IMR-90 (cell line): ENCODE measurements around the gene AFDN. TPM values are rescaled to one million over a fixed set of nuclear protein-coding genes. Genes with fewer than 3 reads are reported as not detected.

Experiments used
- ATAC-seq: fragments of 200-7000 bp; cut with Tn5 transposase; 2 replicates; pipeline ENCODE4 v1.9.1; 2020; ENCODE audit warnings: low read depth, mild to moderate bottlenecking, moderate library complexity
- BruUV-seq: library from RNA; stranded (reverse); fragments of 400-500 nt; replicated peaks from 2 replicates; lab custom pipeline; 2021; lab: Mats Ljungman, UMichigan
- CTCF ChIA-PET: fragments of 300-600 bp; formaldehyde crosslinking; extraction: SDS; loops from one replicate; lab custom pipeline; 2021; ENCODE audit warnings: antibody characterized with exemption; lab: Yijun Ruan, JAX
- POLR2A ChIA-PET: fragments of 300-600 bp; sonication (Branson Sonifier 250); formaldehyde crosslinking; loops from one replicate; lab custom pipeline; 2022; ENCODE audit warnings: antibody characterized with exemption; ENCODE audit not compliant: unreplicated experiment; lab: Charles Lee
- DNase-seq: peaks from one replicate; pipeline ENCODE4 v3.0.0; 2013
- H2AFZ ChIP-seq: replicated peaks from 2 replicates; pipeline ENCODE3; 2013; ENCODE audit warnings: low read length, mild to moderate bottlenecking; ENCODE audit not compliant: poor library complexity
- H2AK5ac ChIP-seq: 2 replicates; pipeline ENCODE4 v1.6.1; 2013; ENCODE audit warnings: low read depth, low read length, inconsistent platforms
- H2AK9ac ChIP-seq: replicated peaks from 2 replicates; pipeline ENCODE3; 2013; ENCODE audit warnings: mild to moderate bottlenecking, low read depth, low read length, moderate library complexity; ENCODE audit not compliant: poor library complexity
- H2BK120ac ChIP-seq: 2 replicates; pipeline ENCODE4 v1.6.1; 2013; ENCODE audit warnings: low read depth, low read length, inconsistent platforms
- H2BK15ac ChIP-seq: 3 replicates; pipeline ENCODE4 v1.6.1; 2013; ENCODE audit warnings: low read depth, low read length, inconsistent platforms
- H2BK20ac ChIP-seq: 2 replicates; pipeline ENCODE4 v1.6.1; 2013; ENCODE audit warnings: low read depth, mild to moderate bottlenecking, inconsistent platforms, low read length, moderate library complexity
- H2BK5ac ChIP-seq: 2 replicates; pipeline ENCODE4 v1.6.1; 2013; ENCODE audit warnings: mild to moderate bottlenecking, low read depth, low read length, inconsistent platforms; ENCODE audit not compliant: poor library complexity, severe bottlenecking
- H3K14ac ChIP-seq: replicated peaks from 2 replicates; pipeline ENCODE4 v1.6.1; 2013; ENCODE audit warnings: low read depth, low read length, inconsistent platforms
- H3K18ac ChIP-seq: 2 replicates; pipeline ENCODE4 v1.6.1; 2013; ENCODE audit warnings: low read depth, low read length, control low read depth
- H3K23ac ChIP-seq: 2 replicates; pipeline ENCODE4 v1.6.1; 2013; ENCODE audit warnings: low read depth, low read length, inconsistent platforms
- H3K27ac ChIP-seq: 2 replicates; pipeline ENCODE4 v1.5.1; 2013; ENCODE audit warnings: mild to moderate bottlenecking, control low read depth, low read length; ENCODE audit not compliant: insufficient read depth
- H3K27me3 ChIP-seq: 2 replicates; pipeline ENCODE4 v1.6.1; 2013; ENCODE audit warnings: low read length; ENCODE audit not compliant: control insufficient read depth, insufficient read depth
- H3K36me3 ChIP-seq: 2 replicates; pipeline ENCODE4 v1.6.1; 2013; ENCODE audit warnings: low read length, mixed read lengths; ENCODE audit not compliant: control insufficient read depth, insufficient read depth
- H3K4ac ChIP-seq: 2 replicates; pipeline ENCODE4 v1.6.1; 2013; ENCODE audit warnings: low read depth, low read length, inconsistent platforms
- H3K4me1 ChIP-seq: 2 replicates; pipeline ENCODE4 v1.6.1; 2013; ENCODE audit warnings: low read length, mixed read lengths; ENCODE audit not compliant: control insufficient read depth, insufficient read depth
- H3K4me2 ChIP-seq: 2 replicates; pipeline ENCODE4 v1.6.1; 2013; ENCODE audit warnings: low read depth, mild to moderate bottlenecking, control low read depth, low read length, moderate library complexity
- H3K4me3 ChIP-seq: 2 replicates; pipeline ENCODE4 v1.5.1; 2013; ENCODE audit warnings: low read depth, mild to moderate bottlenecking, control low read depth, low read length, moderate library complexity; ENCODE audit not compliant: insufficient read depth
- H3K56ac ChIP-seq: 2 replicates; pipeline ENCODE4 v1.6.1; 2013; ENCODE audit warnings: low read length, inconsistent platforms; ENCODE audit not compliant: insufficient read depth; ENCODE audit errors: extremely low read depth
- H3K79me1 ChIP-seq, 2 experiments: 2 replicates each; pipeline ENCODE4 v1.6.1; 2013; ENCODE audit warnings: low read length in 2 of 2, inconsistent platforms in 1 of 2, low read depth in 1 of 2
- H3K9ac ChIP-seq: 2 replicates; pipeline ENCODE4 v1.6.1; 2013; ENCODE audit warnings: low read depth, low read length, control low read depth
- H3K9me1 ChIP-seq: 2 replicates; pipeline ENCODE4 v1.6.1; 2013; ENCODE audit warnings: low read length, inconsistent platforms; ENCODE audit not compliant: insufficient read depth
- H3K9me3 ChIP-seq: 2 replicates; pipeline ENCODE4 v1.6.1; 2013; ENCODE audit warnings: low read length; ENCODE audit not compliant: control insufficient read depth, insufficient read depth
- H4K20me1 ChIP-seq: 2 replicates; pipeline ENCODE4 v1.6.1; 2013; ENCODE audit warnings: low read length, inconsistent platforms; ENCODE audit not compliant: insufficient read depth
- H4K5ac ChIP-seq: 2 replicates; pipeline ENCODE4 v1.6.1; 2013; ENCODE audit warnings: mild to moderate bottlenecking, low read depth, low read length, control low read depth
- H4K8ac ChIP-seq, 2 experiments: 2 replicates each; pipeline ENCODE4 v1.6.1; 2013; ENCODE audit warnings: low read depth in 2 of 2, low read length in 2 of 2, control low read depth in 1 of 2, inconsistent platforms in 1 of 2
- H4K91ac ChIP-seq: 2 replicates; pipeline ENCODE4 v1.6.1; 2013; ENCODE audit warnings: low read depth, low read length, inconsistent platforms; ENCODE audit not compliant: insufficient read depth
- BHLHE40 ChIP-seq: fragments of 150-350 bp; IDR thresholded peaks from 2 replicates; pipeline ENCODE4 v1.6.1; 2016; ENCODE audit warnings: mild to moderate bottlenecking, low read depth, low read length
- CEBPB ChIP-seq: IDR thresholded peaks from 2 replicates; pipeline ENCODE4 v1.6.1; 2012; ENCODE audit warnings: low read depth, low read length, improper control_type of control experiment
- CHD1 ChIP-seq: IDR thresholded peaks from 2 replicates; pipeline ENCODE4 v1.6.1; 2012; ENCODE audit warnings: low read depth, low read length, improper control_type of control experiment
- ELK1 ChIP-seq: fragments of 150-350 bp; IDR thresholded peaks from 2 replicates; pipeline ENCODE4 v1.6.1; 2016; ENCODE audit warnings: low read depth, mild to moderate bottlenecking, low read length, moderate library complexity, borderline replicate concordance
- FOS ChIP-seq: fragments of 150-350 bp; IDR thresholded peaks from 2 replicates; pipeline ENCODE4 v1.6.1; 2016; ENCODE audit warnings: low read depth, low read length
- MAZ ChIP-seq: IDR thresholded peaks from 2 replicates; pipeline ENCODE4 v1.6.1; 2012; ENCODE audit warnings: low read depth, mild to moderate bottlenecking, low read length, improper control_type of control experiment, moderate library complexity, borderline replicate concordance
- MXI1 ChIP-seq: IDR thresholded peaks from 2 replicates; pipeline ENCODE4 v1.6.1; 2012; ENCODE audit warnings: low read depth, mild to moderate bottlenecking, low read length, moderate library complexity, borderline replicate concordance
- NFE2L2 ChIP-seq: fragments of 150-350 bp; IDR thresholded peaks from 2 replicates; pipeline ENCODE4 v1.6.1; 2016; ENCODE audit warnings: low read depth, mild to moderate bottlenecking, low read length
- POLR2A ChIP-seq: IDR thresholded peaks from 2 replicates; pipeline ENCODE4 v1.6.1; 2012; ENCODE audit warnings: mild to moderate bottlenecking, low read depth, low read length
- RCOR1 ChIP-seq: IDR thresholded peaks from 2 replicates; pipeline ENCODE4 v1.6.1; 2012; ENCODE audit warnings: mild to moderate bottlenecking, low read length, improper control_type of control experiment; ENCODE audit not compliant: insufficient replicate concordance
- RFX5 ChIP-seq: IDR thresholded peaks from 2 replicates; pipeline ENCODE4 v1.8.0; 2012; ENCODE audit warnings: low read depth, mild to moderate bottlenecking, low read length, moderate library complexity
- SMC3 ChIP-seq: fragments of 150-350 bp; IDR thresholded peaks from 2 replicates; pipeline ENCODE4 v1.6.1; 2016; ENCODE audit warnings: low read depth, mild to moderate bottlenecking, antibody characterized with exemption, low read length, moderate library complexity
- USF2 ChIP-seq: fragments of 150-350 bp; IDR thresholded peaks from 2 replicates; pipeline ENCODE4 v1.6.1; 2017; ENCODE audit warnings: mild to moderate bottlenecking, antibody characterized with exemption, low read length, low read depth
- WGBS, 2 experiments: methylation state at CpG; one replicate each; pipeline versions ENCODE4 v1.1.5 to v1.1.7; 2013; ENCODE audit warnings: missing lambda C conversion rate in 2 of 2; ENCODE audit not compliant: insufficient read length in 1 of 2; ENCODE audit errors: extremely low coverage in 2 of 2; 5-methylcytosine and 5-hydroxymethylcytosine counted together
- dilution Hi-C: fragments of 300-500 bp; cut with HindIII; formaldehyde crosslinking; loops from one replicate; pipeline ENCODE4 v1.14.3; 2018; ENCODE audit warnings: low sequenced_read_pairs; ENCODE audit not compliant: unreplicated experiment
- in situ Hi-C: fragments of 300-500 bp; cut with MboI; formaldehyde crosslinking; loops from 3 replicates; pipeline ENCODE4 v1.14.3; 2019; ENCODE audit warnings: low sequenced_read_pairs, inconsistent platforms, mixed read lengths
- intact Hi-C: fragments of 100-400 bp; cut with micrococcal nuclease; formaldehyde crosslinking; loops from 2 replicates; pipeline ENCODE4 v1.10.0; 2022
- polyA plus RNA-seq, 3 experiments: library from polyadenylated mRNA; depleted of rRNA; stranded (reverse); fragments of >200 nt; gene quantifications; 2 replicates each; pipeline ENCODE4 v1.2.3, GENCODE V29; 2012; ENCODE audit warnings: low replicate concordance in 1 of 3
- total RNA-seq: library from RNA; depleted of rRNA; stranded (reverse); fragments of >200 nt; gene quantifications from 2 replicates; pipeline ENCODE4 v1.2.3, GENCODE V29; 2012
- TF ChIP-seq, protein P1 (sequence below): conservative IDR thresholded peaks from 2 replicates; pipeline ENCODE4 v1.5.1; 2012; ENCODE audit warnings: mild to moderate bottlenecking, low read depth, low read length, improper control_type of control experiment

Gene AFDN
- total and polyA plus RNA-seq, 2 of the 4 experiments (the other 2 are of a cell fraction) = 11.6 to 20.8 TPM

- no peak overlapping the region for H3K18ac ChIP-seq
- H3K56ac ChIP-seq = no peak overlapping the region
- TF ChIP-seq MXI1 = no peak
- TF ChIP-seq CEBPB = no peak
- no peak for TF ChIP-seq BHLHE40
- TF ChIP-seq, protein P1, sequence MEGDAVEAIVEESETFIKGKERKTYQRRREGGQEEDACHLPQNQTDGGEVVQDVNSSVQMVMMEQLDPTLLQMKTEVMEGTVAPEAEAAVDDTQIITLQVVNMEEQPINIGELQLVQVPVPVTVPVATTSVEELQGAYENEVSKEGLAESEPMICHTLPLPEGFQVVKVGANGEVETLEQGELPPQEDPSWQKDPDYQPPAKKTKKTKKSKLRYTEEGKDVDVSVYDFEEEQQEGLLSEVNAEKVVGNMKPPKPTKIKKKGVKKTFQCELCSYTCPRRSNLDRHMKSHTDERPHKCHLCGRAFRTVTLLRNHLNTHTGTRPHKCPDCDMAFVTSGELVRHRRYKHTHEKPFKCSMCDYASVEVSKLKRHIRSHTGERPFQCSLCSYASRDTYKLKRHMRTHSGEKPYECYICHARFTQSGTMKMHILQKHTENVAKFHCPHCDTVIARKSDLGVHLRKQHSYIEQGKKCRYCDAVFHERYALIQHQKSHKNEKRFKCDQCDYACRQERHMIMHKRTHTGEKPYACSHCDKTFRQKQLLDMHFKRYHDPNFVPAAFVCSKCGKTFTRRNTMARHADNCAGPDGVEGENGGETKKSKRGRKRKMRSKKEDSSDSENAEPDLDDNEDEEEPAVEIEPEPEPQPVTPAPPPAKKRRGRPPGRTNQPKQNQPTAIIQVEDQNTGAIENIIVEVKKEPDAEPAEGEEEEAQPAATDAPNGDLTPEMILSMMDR = no peak
- TF ChIP-seq CHD1 = no peak
- no peak for TF ChIP-seq ELK1
- TF ChIP-seq RFX5 = no peak
- TF ChIP-seq SMC3 = no peak
- no peak for TF ChIP-seq POLR2A
- TF ChIP-seq NFE2L2 = no peak
- TF ChIP-seq FOS = no peak
- no peak for TF ChIP-seq MAZ
- TF ChIP-seq RCOR1 = no peak
- TF ChIP-seq USF2 = no peak
- H3K4ac ChIP-seq = no peak overlapping the region
- dilution Hi-C loops = no loop called here
- H3K9ac ChIP-seq = no peak overlapping the region
- no peak overlapping the region for H2BK5ac ChIP-seq
- in situ Hi-C loops = loop anchor here (25.0 kb wide), 1 partner anchor 968 kb away; no protein-coding TSS in a partner anchor
- H2AK9ac ChIP-seq = no peak overlapping the region
- ChIA-PET POLR2A (no interaction called here), CTCF (no interaction called here)
- H3K79me1 ChIP-seq = no peaks in the 10 kb centered on the region
- no peak overlapping the region for H3K14ac ChIP-seq
- no peak overlapping the region for H3K27ac ChIP-seq
- no peaks in the 10 kb centered on the region for H4K20me1 ChIP-seq
- H2BK120ac ChIP-seq = no peak overlapping the region
- H3K36me3 ChIP-seq = peaks cover 22% of the 10 kb centered on the region
- no TSS peak for BruUV-seq
- H4K5ac ChIP-seq = no peak overlapping the region
- H2BK15ac ChIP-seq = no peak overlapping the region
- no peaks in the 10 kb centered on the region for H3K9me3 ChIP-seq
- DNase-seq (no peak), ATAC-seq (no peak)
- WGBS, 2 experiments = 100% methylated on average over 1 of the region's 3 CpGs; no CpG with 5 or more reads in 1 of the 2 experiments
- H3K4me2 ChIP-seq = no peak overlapping the region
- H3K4me1 ChIP-seq = no peaks in the 10 kb centered on the region
- H3K9me1 ChIP-seq = no peaks in the 10 kb centered on the region
- H3K27me3 ChIP-seq = no peaks in the 10 kb centered on the region
- no peak overlapping the region for H4K91ac ChIP-seq
- no peak overlapping the region for H2AFZ ChIP-seq
- H3K4me3 ChIP-seq = no peak overlapping the region
- H4K8ac ChIP-seq = no peak overlapping the region
- H3K23ac ChIP-seq = no peak overlapping the region
- H2AK5ac ChIP-seq = no peak overlapping the region
- H2BK20ac ChIP-seq = no peak overlapping the region
- intact Hi-C loops = no loop called here
Measured at GRCh38 chr6:167919349-167919748, 92.6 kb downstream of the AFDN start.
